Keratinocyte (primary cell): ENCODE data around the gene NIM1K. TPM values are rescaled to one million over a fixed set of nuclear protein-coding genes. Genes with fewer than 3 reads are reported as not detected.
"Not testable (repeated sequence)": the region's sequence is repeated elsewhere in the genome, so short reads cannot be mapped to it uniquely, and the experiment has no call there.

Source experiments
- DNase-seq: peaks from one replicate; pipeline ENCODE4 v3.0.0-alpha.2; 2011; ENCODE audit warnings: low read depth, missing footprints, low spot score
- FAIRE-seq: peaks from 2 replicates; lab custom pipeline; 2011; peaks lifted over from hg19 to GRCh38; lab: Jason Lieb, UNC
- H2AFZ ChIP-seq: 2 replicates; pipeline ENCODE4 v1.6.0; 2012; ENCODE audit warnings: low read length, control low read depth, inconsistent platforms; ENCODE audit not compliant: control insufficient read depth
- H3K27ac ChIP-seq: 2 replicates; pipeline ENCODE4 v1.5.1; 2011; ENCODE audit warnings: low read length; ENCODE audit not compliant: control insufficient read depth, insufficient read depth
- H3K27me3 ChIP-seq: 3 replicates; pipeline ENCODE4 v1.6.0; 2011; ENCODE audit warnings: low read length; ENCODE audit not compliant: control insufficient read depth, insufficient read depth; ENCODE audit errors: extremely low read depth
- H3K36me3 ChIP-seq, 2 experiments: 2 replicates in 1 of 2; 3 replicates in 1 of 2; pipeline ENCODE4 v1.5.1; 2011; ENCODE audit warnings: low read length in 2 of 2, mild to moderate bottlenecking in 1 of 2; ENCODE audit not compliant: control insufficient read depth in 2 of 2, insufficient read depth in 2 of 2; ENCODE audit errors: extremely low read depth in 1 of 2
- H3K4me1 ChIP-seq: 3 replicates; pipeline ENCODE4 v1.5.1; 2011; ENCODE audit warnings: low read length; ENCODE audit not compliant: control insufficient read depth, insufficient read depth; ENCODE audit errors: extremely low read depth
- H3K4me2 ChIP-seq: 3 replicates; pipeline ENCODE4 v1.6.0; 2011; ENCODE audit warnings: low read depth, low read length; ENCODE audit not compliant: control insufficient read depth, insufficient read depth; ENCODE audit errors: extremely low read depth
- H3K4me3 ChIP-seq, 3 experiments: fragments of 200-600 bp in 1 of 3; sonication (generic) in 1 of 3; 2 replicates in 2 of 3; 3 replicates in 1 of 3; pipeline ENCODE4 v1.5.1; 2011 to 2016; ENCODE audit warnings: low read length in 3 of 3, mild to moderate bottlenecking in 3 of 3, control low read depth in 2 of 3, inconsistent platforms in 1 of 3, low read depth in 1 of 3, mixed read lengths in 1 of 3, mixed run types in 1 of 3, moderate library complexity in 1 of 3; ENCODE audit not compliant: control insufficient read depth in 2 of 3, insufficient read depth in 2 of 3; ENCODE audit errors: extremely low read depth in 1 of 3
- H3K79me2 ChIP-seq: 2 replicates; pipeline ENCODE4 v1.6.0; 2012; ENCODE audit warnings: low read length; ENCODE audit not compliant: control insufficient read depth, insufficient read depth
- H3K9ac ChIP-seq: 3 replicates; pipeline ENCODE4 v1.6.0; 2011; ENCODE audit warnings: low read length; ENCODE audit not compliant: control insufficient read depth, insufficient read depth; ENCODE audit errors: extremely low read depth
- H3K9me1 ChIP-seq: 3 replicates; pipeline ENCODE4 v1.6.0; 2011; ENCODE audit warnings: low read length; ENCODE audit not compliant: control insufficient read depth, insufficient read depth; ENCODE audit errors: extremely low read depth
- H3K9me3 ChIP-seq: 2 replicates; pipeline ENCODE4 v1.5.1; 2012; ENCODE audit warnings: low read depth, low read length; ENCODE audit not compliant: control insufficient read depth
- H4K20me1 ChIP-seq: 3 replicates; pipeline ENCODE4 v1.6.0; 2011; ENCODE audit warnings: low read length; ENCODE audit not compliant: control insufficient read depth, insufficient read depth; ENCODE audit errors: extremely low read depth
- CTCF ChIP-seq, 3 experiments: IDR thresholded peaks in 1 of 3; conservative IDR thresholded peaks in 1 of 3; optimal IDR thresholded peaks in 1 of 3; 2 replicates in 2 of 3; 3 replicates in 1 of 3; pipeline versions ENCODE3 to v1.5.1; 2011; ENCODE audit warnings: low read length in 3 of 3, mild to moderate bottlenecking in 3 of 3, moderate library complexity in 2 of 3, control low read depth in 1 of 3, inconsistent platforms in 1 of 3; ENCODE audit not compliant: insufficient read depth in 2 of 3; ENCODE audit errors: extremely low read depth in 1 of 3
- EZH2 ChIP-seq: IDR thresholded peaks from one replicate; pipeline ENCODE4 v1.6.1; 2012; ENCODE audit warnings: inconsistent platforms, mild to moderate bottlenecking, low read length, moderate library complexity
- dilution Hi-C: fragments of 300-500 bp; cut with MboI; formaldehyde crosslinking; loops from one replicate; pipeline ENCODE4 v1.7.0; 2020; ENCODE audit warnings: low sequenced_read_pairs; ENCODE audit not compliant: extremely low pct_ligation_motif_present
- polyA plus RNA-seq, 5 experiments: library from polyadenylated mRNA; depleted of rRNA in 3 of 5; stranded (reverse) in 3 of 5; stranded (forward) in 1 of 5; unstranded in 1 of 5; fragments of >200 nt; gene quantifications; 1 replicate in 1 of 5; 2 replicates in 3 of 5; 3 replicates in 1 of 5; pipeline versions ENCODE4 v1.2.1 to v1.2.3, GENCODE V29; 2011 to 2012; ENCODE audit warnings: missing spikeins in 2 of 5, low read depth in 1 of 5, low replicate concordance in 1 of 5

The NIM1K gene
- polyA plus RNA-seq, 1 donor (not counting 4 experiments of a cell fraction or from before 2014, with no cell fraction given): 0.07 TPM

- H3K79me2 ChIP-seq: peaks cover 94% of the 10 kb centered on the region
- H3K27ac ChIP-seq: no peak overlapping the region
- H4K20me1 ChIP-seq: peaks cover 48% of the 10 kb centered on the region
- no peak overlapping the region for H3K4me2 ChIP-seq
- TF ChIP-seq EZH2 (no peak), CTCF (optimal IDR thresholded peaks at IDR 0.05 in 1 of 3, IDR thresholded peaks at IDR 0.05 in 1 of 3, conservative IDR thresholded peaks at IDR 0.05 in 1 of 3; ENCODE audit: extremely low read depth in 1 of 3, insufficient read depth in 2 of 3, low read length in 3 of 3) (no peak)
- no peaks in the 10 kb centered on the region for H3K9me1 ChIP-seq
- no peak for DNase-seq
- no peak overlapping the region for H2AFZ ChIP-seq
- H3K4me1 ChIP-seq: peaks cover 19% of the 10 kb centered on the region
- H3K27me3 ChIP-seq: no peaks in the 10 kb centered on the region
- no peak overlapping the region for H3K9ac ChIP-seq
- H3K36me3 ChIP-seq: peaks cover 13 to 36% of the 10 kb centered on the region in 2 experiments
- FAIRE-seq: no peak
- H3K9me3 ChIP-seq: no peaks in the 10 kb centered on the region
- H3K4me3 ChIP-seq: no peak overlapping the region
- dilution Hi-C loops: no loop called here
Observed at GRCh38 chr5:43304525-43304924, 112.5 kb downstream of the NIM1K start.

- FAIRE-seq: no peak
- H3K36me3 ChIP-seq: peaks cover 6 to 28% of the 10 kb centered on the region in 2 experiments
Observed at GRCh38 chr5:43305948-43306565, 114.0 kb downstream of the NIM1K start.

GRCh38 chr5:43306954-43307353, 114.9 kb downstream of the NIM1K start:
- H3K4me2 ChIP-seq, DNase-seq, H3K27ac ChIP-seq, H3K4me3 ChIP-seq, H3K9me1 ChIP-seq, dilution Hi-C loops, H3K9ac ChIP-seq, H3K9me3 ChIP-seq, H2AFZ ChIP-seq, FAIRE-seq, H3K27me3 ChIP-seq: not testable (repeated sequence)
- Histone ChIP-seq H3K4me1 (peaks cover 44% of the 10 kb centered on the region), H3K36me3 (peaks cover 4 to 35% of the 10 kb centered on the region in 2 experiments), H3K79me2 (peaks cover 97% of the 10 kb centered on the region), H4K20me1 (peaks cover 53% of the 10 kb centered on the region)

More at GRCh38 chr5:43305948-43306565, 114.0 kb downstream of the NIM1K start:
- H3K4me2 ChIP-seq: no peak overlapping the region
- peaks cover 35% of the 10 kb centered on the region for H3K4me1 ChIP-seq
- no peak overlapping the region for H2AFZ ChIP-seq
- no peak for DNase-seq
- no peak overlapping the region for H3K27ac ChIP-seq
- TF ChIP-seq CTCF (optimal IDR thresholded peaks at IDR 0.05 in 1 of 3, IDR thresholded peaks at IDR 0.05 in 1 of 3, conservative IDR thresholded peaks at IDR 0.05 in 1 of 3; ENCODE audit: extremely low read depth in 1 of 3, insufficient read depth in 2 of 3, low read length in 3 of 3) (peak in 2 of 3 experiments; percentile 33 to 61), EZH2 (no peak)
- no peaks in the 10 kb centered on the region for H3K27me3 ChIP-seq
- peaks cover 96% of the 10 kb centered on the region for H3K79me2 ChIP-seq
- dilution Hi-C loops: no loop called here
- H4K20me1 ChIP-seq: peaks cover 48% of the 10 kb centered on the region
- no peak overlapping the region for H3K9ac ChIP-seq
- H3K9me3 ChIP-seq: no peaks in the 10 kb centered on the region
- H3K4me3 ChIP-seq: no peak overlapping the region
- H3K9me1 ChIP-seq: no peaks in the 10 kb centered on the region
